ENCODE measurements around the gene TMEM214.

The TMEM214 gene

GRCh38 chr2:26994983-26995382, 37.8 kb upstream of the TMEM214 start:
- Histone ChIP-seq H3K4me3 (ENCODE audit: low read length in 2 of 2) (no peak overlapping the region), H3K27me3 (ENCODE audit: control insufficient read depth in 3 of 3, insufficient read depth in 3 of 3, low read depth in 1 of 3, low read length in 3 of 3) (no peaks in the 10 kb centered on the region), H3K23ac (ENCODE audit: low read depth, low read length, poor library complexity) (no peak overlapping the region), H3K36me3 (replicated peaks in 1 of 2; ENCODE audit: control insufficient read depth in 2 of 2, insufficient read depth in 2 of 2, low read length in 2 of 2) (no peaks in the 10 kb centered on the region), H2AK5ac (ENCODE audit: low read depth, low read length) (no peak overlapping the region), H2BK5ac (ENCODE audit: low read length) (no peak overlapping the region), H3K4me2 (ENCODE audit: insufficient read depth, low read length, poor library complexity, severe bottlenecking) (no peak overlapping the region), H3K79me1 (ENCODE audit: low read depth, low read length) (no peaks in the 10 kb centered on the region), H3K18ac (ENCODE audit: low read length) (no peak overlapping the region), H3K9ac (ENCODE audit: low read depth, low read length, poor library complexity) (no peak overlapping the region), H4K8ac (ENCODE audit: low read depth, low read length) (no peak overlapping the region), H2BK120ac (ENCODE audit: low read depth, low read length) (no peak overlapping the region), H2BK15ac (ENCODE audit: low read length) (no peak overlapping the region), H2AFZ (ENCODE audit: low read length) (no peak overlapping the region), H4K91ac (ENCODE audit: low read depth, low read length, poor library complexity) (no peak overlapping the region), H2BK12ac (ENCODE audit: low read length) (no peak overlapping the region), H3K9me3 (replicated peaks in 1 of 2; ENCODE audit: control insufficient read depth in 2 of 2, insufficient read depth in 1 of 2, low read depth in 1 of 2, low read length in 2 of 2) (no peaks in the 10 kb centered on the region), H3K14ac (ENCODE audit: low read length) (no peak overlapping the region), H3K4me1 (ENCODE audit: control insufficient read depth in 2 of 2, insufficient read depth in 1 of 2, low read depth in 1 of 2, low read length in 2 of 2) (peaks cover 0 to 5% of the 10 kb centered on the region in 2 donors), H3K27ac (replicated peaks; ENCODE audit: low read length) (no peak overlapping the region), H3K4ac (ENCODE audit: low read length) (no peak overlapping the region)
- no peak for DNase-seq (ENCODE audit: low spot score)
- WGBS, 2 donors (ENCODE audit: extremely low coverage in 2 of 2, insufficient read length in 2 of 2, insufficient replicate concordance in 1 of 2), result no CpG with 5 or more reads among the region's 1 CpG

GRCh38 chr2:26997394-26997793, 35.4 kb upstream of the TMEM214 start:
- Histone ChIP-seq H3K9me3 (replicated peaks in 1 of 2; ENCODE audit: control insufficient read depth in 2 of 2, insufficient read depth in 1 of 2, low read depth in 1 of 2, low read length in 2 of 2) (no peaks in the 10 kb centered on the region), H2AK5ac (ENCODE audit: low read depth, low read length) (no peak overlapping the region), H3K9ac (ENCODE audit: low read depth, low read length, poor library complexity) (no peak overlapping the region), H3K79me1 (ENCODE audit: low read depth, low read length) (no peaks in the 10 kb centered on the region), H4K8ac (ENCODE audit: low read depth, low read length) (no peak overlapping the region), H3K4me2 (ENCODE audit: insufficient read depth, low read length, poor library complexity, severe bottlenecking) (no peak overlapping the region), H3K4me1 (ENCODE audit: control insufficient read depth in 2 of 2, insufficient read depth in 1 of 2, low read depth in 1 of 2, low read length in 2 of 2) (peaks cover 0 to 5% of the 10 kb centered on the region in 2 donors), H2BK5ac (ENCODE audit: low read length) (no peak overlapping the region), H3K23ac (ENCODE audit: low read depth, low read length, poor library complexity) (no peak overlapping the region), H2BK15ac (ENCODE audit: low read length) (no peak overlapping the region), H3K4ac (ENCODE audit: low read length) (no peak overlapping the region), H3K18ac (ENCODE audit: low read length) (no peak overlapping the region), H3K27ac (replicated peaks; ENCODE audit: low read length) (no peak overlapping the region), H3K36me3 (replicated peaks in 1 of 2; ENCODE audit: control insufficient read depth in 2 of 2, insufficient read depth in 2 of 2, low read length in 2 of 2) (no peaks in the 10 kb centered on the region), H2BK12ac (ENCODE audit: low read length) (no peak overlapping the region), H2AFZ (ENCODE audit: low read length) (no peak overlapping the region), H4K91ac (ENCODE audit: low read depth, low read length, poor library complexity) (no peak overlapping the region), H3K14ac (ENCODE audit: low read length) (no peak overlapping the region), H2BK120ac (ENCODE audit: low read depth, low read length) (no peak overlapping the region), H3K27me3 (ENCODE audit: control insufficient read depth in 3 of 3, insufficient read depth in 3 of 3, low read depth in 1 of 3, low read length in 3 of 3) (no peaks in the 10 kb centered on the region), H3K4me3 (ENCODE audit: low read length in 2 of 2) (no peak overlapping the region)
- no CpG with 5 or more reads among the region's 10 CpGs for WGBS, 2 donors (ENCODE audit: extremely low coverage in 2 of 2, insufficient read length in 2 of 2, insufficient replicate concordance in 1 of 2)
- peak; percentile 4 for DNase-seq (ENCODE audit: low spot score)

GRCh38 chr2:26998323-26998722, 34.4 kb upstream of the TMEM214 start:
- H4K91ac ChIP-seq (ENCODE audit: low read depth, low read length, poor library complexity), result no peak overlapping the region
- no peak overlapping the region for H2AK5ac ChIP-seq (ENCODE audit: low read depth, low read length)
- no peaks in the 10 kb centered on the region for H3K9me3 ChIP-seq (replicated peaks in 1 of 2; ENCODE audit: control insufficient read depth in 2 of 2, insufficient read depth in 1 of 2, low read depth in 1 of 2, low read length in 2 of 2)
- H3K79me1 ChIP-seq (ENCODE audit: low read depth, low read length), result no peaks in the 10 kb centered on the region
- no peak for DNase-seq (ENCODE audit: low spot score)
- no peak overlapping the region for H2BK15ac ChIP-seq (ENCODE audit: low read length)
- no peak overlapping the region for H3K4ac ChIP-seq (ENCODE audit: low read length)
- H3K23ac ChIP-seq (ENCODE audit: low read depth, low read length, poor library complexity), result no peak overlapping the region
- H3K27ac ChIP-seq (replicated peaks; ENCODE audit: low read length), result no peak overlapping the region
- H2BK120ac ChIP-seq (ENCODE audit: low read depth, low read length), result no peak overlapping the region
- no peak overlapping the region for H3K18ac ChIP-seq (ENCODE audit: low read length)
- peaks cover 0 to 5% of the 10 kb centered on the region in 2 donors for H3K4me1 ChIP-seq (ENCODE audit: control insufficient read depth in 2 of 2, insufficient read depth in 1 of 2, low read depth in 1 of 2, low read length in 2 of 2)
- no peak overlapping the region for H3K4me2 ChIP-seq (ENCODE audit: insufficient read depth, low read length, poor library complexity, severe bottlenecking)
- H2BK5ac ChIP-seq (ENCODE audit: low read length), result no peak overlapping the region
- no CpG with 5 or more reads among the region's 1 CpG for WGBS, 2 donors (ENCODE audit: extremely low coverage in 2 of 2, insufficient read length in 2 of 2, insufficient replicate concordance in 1 of 2)
- no peak overlapping the region for H3K14ac ChIP-seq (ENCODE audit: low read length)
- no peak overlapping the region for H2AFZ ChIP-seq (ENCODE audit: low read length)
- no peak overlapping the region for H3K4me3 ChIP-seq (ENCODE audit: low read length in 2 of 2)
- no peaks in the 10 kb centered on the region for H3K27me3 ChIP-seq (ENCODE audit: control insufficient read depth in 3 of 3, insufficient read depth in 3 of 3, low read depth in 1 of 3, low read length in 3 of 3)
- no peak overlapping the region for H3K9ac ChIP-seq (ENCODE audit: low read depth, low read length, poor library complexity)
- H4K8ac ChIP-seq (ENCODE audit: low read depth, low read length), result no peak overlapping the region
- H3K36me3 ChIP-seq (replicated peaks in 1 of 2; ENCODE audit: control insufficient read depth in 2 of 2, insufficient read depth in 2 of 2, low read length in 2 of 2), result no peaks in the 10 kb centered on the region
- H2BK12ac ChIP-seq (ENCODE audit: low read length), result no peak overlapping the region

- Histone ChIP-seq H4K8ac (ENCODE audit: low read depth, low read length) (no peak overlapping the region), H3K36me3 (replicated peaks in 1 of 2; ENCODE audit: control insufficient read depth in 2 of 2, insufficient read depth in 2 of 2, low read length in 2 of 2) (no peaks in the 10 kb centered on the region)
- WGBS, 2 donors (ENCODE audit: extremely low coverage in 2 of 2, insufficient read length in 2 of 2, insufficient replicate concordance in 1 of 2), result no CpG with 5 or more reads among the region's 4 CpGs
These were observed 32.5 kb upstream of the TMEM214 start for GRCh38 chr2:27000228-27000627.

More at GRCh38 chr2:27000228-27000627, 32.5 kb upstream of the TMEM214 start:
- Histone ChIP-seq H2AFZ (ENCODE audit: low read length) (no peak overlapping the region), H2BK120ac (ENCODE audit: low read depth, low read length) (no peak overlapping the region), H3K4me1 (ENCODE audit: control insufficient read depth in 2 of 2, insufficient read depth in 1 of 2, low read depth in 1 of 2, low read length in 2 of 2) (peaks cover 0 to 5% of the 10 kb centered on the region in 2 donors), H2BK15ac (ENCODE audit: low read length) (no peak overlapping the region), H3K4me3 (ENCODE audit: low read length in 2 of 2) (no peak overlapping the region), H3K27ac (replicated peaks; ENCODE audit: low read length) (no peak overlapping the region), H3K27me3 (ENCODE audit: control insufficient read depth in 3 of 3, insufficient read depth in 3 of 3, low read depth in 1 of 3, low read length in 3 of 3) (no peaks in the 10 kb centered on the region), H3K4me2 (ENCODE audit: insufficient read depth, low read length, poor library complexity, severe bottlenecking) (no peak overlapping the region), H3K23ac (ENCODE audit: low read depth, low read length, poor library complexity) (no peak overlapping the region), H3K9me3 (replicated peaks in 1 of 2; ENCODE audit: control insufficient read depth in 2 of 2, insufficient read depth in 1 of 2, low read depth in 1 of 2, low read length in 2 of 2) (no peaks in the 10 kb centered on the region), H2BK12ac (ENCODE audit: low read length) (no peak overlapping the region), H3K4ac (ENCODE audit: low read length) (no peak overlapping the region), H4K91ac (ENCODE audit: low read depth, low read length, poor library complexity) (no peak overlapping the region), H3K9ac (ENCODE audit: low read depth, low read length, poor library complexity) (no peak overlapping the region), H3K14ac (ENCODE audit: low read length) (no peak overlapping the region), H3K18ac (ENCODE audit: low read length) (no peak overlapping the region), H2AK5ac (ENCODE audit: low read depth, low read length) (no peak overlapping the region), H2BK5ac (ENCODE audit: low read length) (no peak overlapping the region), H3K79me1 (ENCODE audit: low read depth, low read length) (no peaks in the 10 kb centered on the region)
- DNase-seq (ENCODE audit: low spot score), result no peak

Data from neuronal stem cell (in vitro differentiated cells).